HEK293 (cell line): ENCODE measurements around the gene C1QTNF1.

Experiments
- PATZ1 ChIP-seq: fragments of 450-650 bp; formaldehyde crosslinking; IDR thresholded peaks from 2 replicates; pipeline ENCODE4 v1.5.1; 2016; ENCODE audit warnings: missing biosample characterization, missing genetic modification characterization
- PRDM2 ChIP-seq: fragments of 450-650 bp; formaldehyde crosslinking; IDR thresholded peaks from 2 replicates; pipeline ENCODE4 v1.5.1; 2016; ENCODE audit warnings: missing biosample characterization, missing genetic modification characterization, borderline replicate concordance
- ZNF10 ChIP-seq: fragments of 450-650 bp; formaldehyde crosslinking; IDR thresholded peaks from 2 replicates; pipeline ENCODE4 v1.5.1; 2017; ENCODE audit warnings: missing biosample characterization, missing genetic modification characterization
- ZNF133 ChIP-seq: fragments of 450-650 bp; formaldehyde crosslinking; IDR thresholded peaks from 2 replicates; pipeline ENCODE4 v1.5.1; 2016; ENCODE audit warnings: missing biosample characterization, missing genetic modification characterization
- ZNF138 ChIP-seq: fragments of 450-650 bp; formaldehyde crosslinking; IDR thresholded peaks from 2 replicates; pipeline ENCODE4 v1.5.1; 2016; ENCODE audit warnings: missing biosample characterization, missing genetic modification characterization, borderline replicate concordance
- ZNF174 ChIP-seq: fragments of 450-650 bp; formaldehyde crosslinking; IDR thresholded peaks from 2 replicates; pipeline ENCODE4 v1.5.0; 2017; ENCODE audit warnings: missing biosample characterization, mild to moderate bottlenecking, missing genetic modification characterization
- ZNF18 ChIP-seq: fragments of 450-650 bp; formaldehyde crosslinking; IDR thresholded peaks from 2 replicates; pipeline ENCODE4 v1.5.1; 2016; ENCODE audit warnings: missing biosample characterization, missing genetic modification characterization
- ZNF239 ChIP-seq: fragments of 450-650 bp; formaldehyde crosslinking; IDR thresholded peaks from 2 replicates; pipeline ENCODE4 v1.5.1; 2016; ENCODE audit warnings: missing biosample characterization, missing genetic modification characterization
- ZNF24 ChIP-seq: fragments of 450-650 bp; formaldehyde crosslinking; IDR thresholded peaks from 2 replicates; pipeline ENCODE4 v1.5.1; 2016; ENCODE audit warnings: missing biosample characterization, missing genetic modification characterization
- ZNF416 ChIP-seq: fragments of 450-650 bp; formaldehyde crosslinking; IDR thresholded peaks from 2 replicates; pipeline ENCODE4 v1.5.1; 2016; ENCODE audit warnings: missing biosample characterization, missing genetic modification characterization
- ZNF501 ChIP-seq: fragments of 450-650 bp; formaldehyde crosslinking; IDR thresholded peaks from 2 replicates; pipeline ENCODE4 v1.5.1; 2016; ENCODE audit warnings: missing biosample characterization, missing genetic modification characterization
- ZSCAN30 ChIP-seq: fragments of 450-650 bp; IDR thresholded peaks from 2 replicates; pipeline ENCODE4 v1.5.1; 2018; ENCODE audit warnings: missing biosample characterization, mild to moderate bottlenecking, missing genetic modification characterization, moderate library complexity
- TF ChIP-seq, protein P1 (sequence below): fragments of 450-650 bp; formaldehyde crosslinking; IDR thresholded peaks from 2 replicates; pipeline ENCODE4 v1.5.1; 2016; ENCODE audit warnings: missing biosample characterization, missing genetic modification characterization

DNA sequence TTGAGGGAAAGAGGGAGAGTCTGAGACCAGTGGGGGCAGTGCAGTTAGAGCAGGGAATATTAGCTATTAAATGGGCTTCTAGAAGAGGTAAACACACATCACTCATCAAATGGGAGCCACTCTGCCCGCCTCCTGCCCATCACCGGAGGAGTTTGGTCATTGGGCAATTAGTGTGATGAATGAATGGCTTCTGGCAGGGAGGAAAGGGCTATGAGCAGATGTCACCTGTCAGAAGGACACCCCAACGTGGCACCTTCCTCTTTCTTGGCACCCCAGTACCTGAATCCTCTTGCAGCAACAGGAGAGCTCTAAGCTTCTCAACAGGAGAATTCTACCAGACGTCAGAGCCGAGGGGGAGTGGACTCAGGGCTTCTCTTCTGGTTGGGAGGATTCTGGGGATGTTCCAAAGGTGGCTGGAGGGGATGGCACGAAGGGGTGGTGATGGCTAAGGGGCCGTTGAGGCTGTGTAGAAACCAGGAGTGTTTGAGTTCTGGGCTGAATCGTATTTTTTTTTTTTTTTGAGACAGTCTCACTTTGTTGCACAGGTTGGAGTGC, 11.0 kb downstream of the C1QTNF1 start:
- no peak for TF ChIP-seq ZNF18 (tag by site-specific recombination)
- no peak for TF ChIP-seq ZSCAN30 (tag by site-specific recombination)
- TF ChIP-seq ZNF10 (tag by site-specific recombination), result no peak
- no peak for TF ChIP-seq ZNF501 (tag by site-specific recombination)
- TF ChIP-seq, protein P1, sequence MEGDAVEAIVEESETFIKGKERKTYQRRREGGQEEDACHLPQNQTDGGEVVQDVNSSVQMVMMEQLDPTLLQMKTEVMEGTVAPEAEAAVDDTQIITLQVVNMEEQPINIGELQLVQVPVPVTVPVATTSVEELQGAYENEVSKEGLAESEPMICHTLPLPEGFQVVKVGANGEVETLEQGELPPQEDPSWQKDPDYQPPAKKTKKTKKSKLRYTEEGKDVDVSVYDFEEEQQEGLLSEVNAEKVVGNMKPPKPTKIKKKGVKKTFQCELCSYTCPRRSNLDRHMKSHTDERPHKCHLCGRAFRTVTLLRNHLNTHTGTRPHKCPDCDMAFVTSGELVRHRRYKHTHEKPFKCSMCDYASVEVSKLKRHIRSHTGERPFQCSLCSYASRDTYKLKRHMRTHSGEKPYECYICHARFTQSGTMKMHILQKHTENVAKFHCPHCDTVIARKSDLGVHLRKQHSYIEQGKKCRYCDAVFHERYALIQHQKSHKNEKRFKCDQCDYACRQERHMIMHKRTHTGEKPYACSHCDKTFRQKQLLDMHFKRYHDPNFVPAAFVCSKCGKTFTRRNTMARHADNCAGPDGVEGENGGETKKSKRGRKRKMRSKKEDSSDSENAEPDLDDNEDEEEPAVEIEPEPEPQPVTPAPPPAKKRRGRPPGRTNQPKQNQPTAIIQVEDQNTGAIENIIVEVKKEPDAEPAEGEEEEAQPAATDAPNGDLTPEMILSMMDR (tag by site-specific recombination), result no peak
- no peak for TF ChIP-seq ZNF416 (tag by site-specific recombination)
- no peak for TF ChIP-seq ZNF133
- no peak for TF ChIP-seq ZNF138 (tag by site-specific recombination)
- no peak for TF ChIP-seq ZNF24 (tag by site-specific recombination)
- TF ChIP-seq ZNF174, result no peak
- no peak for TF ChIP-seq ZNF239 (tag by site-specific recombination)
- no peak for TF ChIP-seq PATZ1 (tag by site-specific recombination)
- no peak for TF ChIP-seq PRDM2
